K562 (cell line): ENCODE results near the gene B2M. TPM values are rescaled to one million over a fixed set of nuclear protein-coding genes. Genes with fewer than 3 reads are reported as not detected.

ENCODE experiments used
- CREB5 ChIP-seq: fragments of 250-450 bp; sonication (Bioruptor Pico); IDR thresholded peaks from 2 replicates; pipeline ENCODE4 v1.5.0; 2020; ENCODE audit warnings: mild to moderate bottlenecking
- NKRF ChIP-seq: fragments of 450-650 bp; IDR thresholded peaks from 2 replicates; pipeline ENCODE4 v1.6.1; 2016; ENCODE audit warnings: borderline replicate concordance
- NR2C2 ChIP-seq, 2 experiments: fragments of 200-800 bp in 1 of 2; sonication (Bioruptor generic) in 1 of 2; sonication (generic) in 1 of 2; formaldehyde crosslinking in 1 of 2; IDR thresholded peaks; 2 replicates each; pipeline versions ENCODE4 v1.6.1 to v1.8.0; 2016 to 2022; ENCODE audit warnings: mild to moderate bottlenecking in 1 of 2, missing compliant biosample characterization in 1 of 2, missing genetic modification characterization in 1 of 2, missing genetic modification reagents in 1 of 2
- PATZ1 ChIP-seq: fragments of 250-450 bp; sonication (Bioruptor Pico); IDR thresholded peaks from 2 replicates; pipeline ENCODE4 v1.5.0; 2020; ENCODE audit warnings: mild to moderate bottlenecking, borderline replicate concordance
- POLR2H ChIP-seq: IDR thresholded peaks from 2 replicates; pipeline ENCODE4 v1.6.1; 2016; ENCODE audit warnings: missing genetic modification characterization, low read depth, mild to moderate bottlenecking, control low read depth, missing compliant biosample characterization, moderate library complexity
- SMARCA4 ChIP-seq: fragments of 450-650 bp; IDR thresholded peaks from 2 replicates; pipeline ENCODE4 v1.6.1; 2016
- THRB ChIP-seq: fragments of 450-650 bp; formaldehyde crosslinking; conservative IDR thresholded peaks from 2 replicates; pipeline ENCODE4 v1.4.0; 2022; ENCODE audit warnings: mild to moderate bottlenecking, missing genetic modification characterization
- ZNF318 ChIP-seq, 2 experiments: fragments of 450-650 bp; IDR thresholded peaks; 2 replicates each; pipeline ENCODE4 v1.6.1; 2016; ENCODE audit warnings: mild to moderate bottlenecking in 2 of 2, borderline replicate concordance in 1 of 2, low read depth in 1 of 2, moderate library complexity in 1 of 2
- ZNF431 ChIP-seq: sonication (generic); formaldehyde crosslinking; IDR thresholded peaks from 2 replicates; pipeline ENCODE4 v1.8.0; 2022; ENCODE audit warnings: mild to moderate bottlenecking, missing genetic modification reagents
- polyA plus RNA-seq, 8 experiments: library from polyadenylated mRNA; depleted of rRNA in 4 of 8; stranded (reverse) in 5 of 8; unstranded in 3 of 8; fragments of >200 nt; fragmentation: Nextera tagmentation in 2 of 8; fragmentation: Illumina TruSeq in 1 of 8; extraction: Ambion mirVana in 2 of 8; extraction: Trizol in 1 of 8; gene quantifications; 2 replicates each; pipeline versions ENCODE4 v1.2.1 to v1.2.3, GENCODE V29; 2011 to 2014; ENCODE audit warnings: inconsistent platforms in 1 of 8, missing spikeins in 1 of 8
- total RNA-seq, 7 experiments: library from RNA; depleted of rRNA in 6 of 7; stranded (reverse); fragments of >200 nt in 6 of 7; fragmentation: Illumina TruSeq in 2 of 7; extraction: Trizol in 2 of 7; gene quantifications; 2 replicates each; pipeline versions ENCODE4 v1.2.1 to v1.2.3, GENCODE V29; 2011 to 2021; ENCODE audit warnings: low replicate concordance in 1 of 7

The B2M gene
- total and polyA plus RNA-seq, 9 of the 15 experiments (the other 6 are each of a cell fraction or from before 2014, with no cell fraction given): 460 to 3,138 (median 1,032) TPM

DNA sequence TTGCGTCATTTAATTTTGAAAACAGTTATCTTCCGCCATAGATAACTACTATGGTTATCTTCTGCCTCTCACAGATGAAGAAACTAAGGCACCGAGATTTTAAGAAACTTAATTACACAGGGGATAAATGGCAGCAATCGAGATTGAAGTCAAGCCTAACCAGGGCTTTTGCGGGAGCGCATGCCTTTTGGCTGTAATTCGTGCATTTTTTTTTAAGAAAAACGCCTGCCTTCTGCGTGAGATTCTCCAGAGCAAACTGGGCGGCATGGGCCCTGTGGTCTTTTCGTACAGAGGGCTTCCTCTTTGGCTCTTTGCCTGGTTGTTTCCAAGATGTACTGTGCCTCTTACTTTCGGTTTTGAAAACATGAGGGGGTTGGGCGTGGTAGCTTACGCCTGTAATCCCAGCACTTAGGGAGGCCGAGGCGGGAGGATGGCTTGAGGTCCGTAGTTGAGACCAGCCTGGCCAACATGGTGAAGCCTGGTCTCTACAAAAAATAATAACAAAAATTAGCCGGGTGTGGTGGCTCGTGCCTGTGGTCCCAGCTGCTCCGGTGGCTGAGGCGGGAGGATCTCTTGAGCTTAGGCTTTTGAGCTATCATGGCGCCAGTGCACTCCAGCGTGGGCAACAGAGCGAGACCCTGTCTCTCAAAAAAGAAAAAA lies 1.2 kb downstream of the B2M start (continued):
- TF ChIP-seq PATZ1 (CRISPR knock-in tag) (no peak), ZNF431 (no peak), NR2C2 (CRISPR knock-in tag; IDR thresholded peaks at IDR 0.05) (no peak), NR2C2 (tag; IDR thresholded peaks at IDR 0.05) (no peak), POLR2H (tag) (no peak), SMARCA4 (no peak; the same call in 1 of the 2 replicates), CREB5 (CRISPR knock-in tag) (no peak), THRB (CRISPR knock-in tag) (no peak), ZNF318 (IDR thresholded peaks at IDR 0.05; ENCODE audit: borderline replicate concordance in 1 of 2, low read depth in 1 of 2) (peak in 1 of 2 experiments; percentile 41; a peak in 1 of 4 replicates), NKRF (peak; percentile 89)
